GM23248 (cell line): ENCODE measurements around the gene CNOT10.

Experiments
- EZH2 ChIP-seq: fragments of 200-600 bp; sonication (generic); IDR thresholded peaks from 2 replicates; pipeline ENCODE4 v1.6.1; 2018; ENCODE audit warnings: antibody characterized with exemption, mild to moderate bottlenecking; ENCODE audit not compliant: insufficient read depth, poor library complexity, severe bottlenecking
- EZH2phosphoT487 ChIP-seq: fragments of 200-600 bp; sonication (generic); IDR thresholded peaks from 2 replicates; pipeline ENCODE4 v1.6.1; 2018; ENCODE audit warnings: antibody characterized with exemption, moderate library complexity, mild to moderate bottlenecking, low read depth; ENCODE audit not compliant: insufficient read depth

DNA sequence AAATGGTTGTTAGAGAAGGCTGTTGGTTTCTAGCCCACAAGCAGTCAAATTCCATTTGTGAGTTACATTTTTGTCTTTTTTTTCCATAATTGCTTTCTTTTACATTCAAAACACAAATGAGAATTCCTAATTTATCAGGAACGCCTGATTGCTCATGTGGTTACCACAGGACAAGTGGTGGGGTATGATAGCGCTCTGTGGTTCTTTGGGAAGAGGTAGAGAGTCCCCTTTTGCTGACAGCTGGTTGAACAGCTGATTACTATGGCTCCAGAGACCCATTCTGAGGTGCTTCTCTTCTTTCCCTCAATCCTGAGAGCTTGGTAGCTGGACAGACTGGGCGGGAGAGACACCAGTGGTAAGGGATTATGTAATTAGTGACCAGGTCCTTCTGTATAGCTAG is 24.4 kb downstream of the CNOT10 start:
- TF ChIP-seq EZH2 = no peak
- no peak for TF ChIP-seq EZH2phosphoT487
